Measurements from ENCODE around the gene NPHP4. TPM values are rescaled to one million over a fixed set of nuclear protein-coding genes. Genes with fewer than 3 reads are reported as not detected.
A peak's percentile ranks its signal among the peaks of the same experiment; 100 is the strongest.

The NPHP4 gene
- total and polyA plus RNA-seq, 9 donors: 1.9 to 6.4 (median 4.2) TPM

DNA sequence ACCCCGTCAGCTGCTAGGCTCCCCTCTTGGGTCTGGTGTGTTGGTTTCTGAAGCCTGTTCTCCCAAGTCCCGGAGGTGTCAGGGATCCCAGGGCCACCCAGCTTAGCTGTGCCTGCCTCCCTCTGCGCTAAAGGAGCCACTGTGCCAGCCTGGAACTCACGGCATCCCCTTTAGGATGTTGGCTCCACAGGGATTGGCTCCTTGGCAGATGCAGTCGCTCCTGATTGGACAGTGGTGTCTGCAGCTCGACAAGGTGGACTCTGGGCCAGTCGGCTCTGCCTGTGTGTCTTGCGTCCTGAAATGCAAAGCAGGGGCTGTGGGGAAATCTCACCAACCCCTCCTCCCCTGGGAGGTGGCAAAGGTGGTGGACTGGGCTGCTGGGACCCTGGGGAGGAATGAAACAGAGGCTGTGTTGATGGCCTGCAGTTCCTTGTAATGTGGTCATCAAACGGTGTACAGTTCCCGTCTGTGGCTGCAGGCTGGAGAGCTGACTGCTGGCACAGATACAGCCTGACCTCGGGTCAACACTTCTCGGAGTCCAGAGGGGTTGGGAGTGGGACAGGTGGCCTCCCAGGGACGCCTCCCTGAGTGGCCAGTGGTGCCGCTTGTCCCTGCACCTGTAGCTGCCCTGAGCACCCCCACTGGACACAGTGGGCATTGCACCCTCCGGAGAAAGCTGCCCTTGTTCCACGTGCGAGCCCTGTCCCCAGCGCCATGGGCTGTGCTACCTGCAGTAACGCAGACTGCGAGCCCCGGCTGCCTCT lies 41.9 kb upstream of the NPHP4 start:
- no peak overlapping the region for H3K27ac ChIP-seq (ENCODE audit: low read length)
- no peaks in the 10 kb centered on the region for H3K9me3 ChIP-seq (replicated peaks; ENCODE audit: control insufficient read depth, low read depth, low read length)
- no peaks in the 10 kb centered on the region for H3K36me3 ChIP-seq (ENCODE audit: control insufficient read depth, insufficient read depth, low read length)
- 21% methylated on average over 17 of the region's 21 CpGs for WGBS (ENCODE audit: insufficient coverage)
- H3K4me3 ChIP-seq (ENCODE audit: low read length): no peak overlapping the region
- H3K27me3 ChIP-seq (ENCODE audit: control insufficient read depth, insufficient read depth, low read length): peaks cover 11% of the 10 kb centered on the region
- peak; percentile 26 for DNase-seq
- no peaks in the 10 kb centered on the region for H3K4me1 ChIP-seq (ENCODE audit: control insufficient read depth, insufficient read depth, low read length)

DNA sequence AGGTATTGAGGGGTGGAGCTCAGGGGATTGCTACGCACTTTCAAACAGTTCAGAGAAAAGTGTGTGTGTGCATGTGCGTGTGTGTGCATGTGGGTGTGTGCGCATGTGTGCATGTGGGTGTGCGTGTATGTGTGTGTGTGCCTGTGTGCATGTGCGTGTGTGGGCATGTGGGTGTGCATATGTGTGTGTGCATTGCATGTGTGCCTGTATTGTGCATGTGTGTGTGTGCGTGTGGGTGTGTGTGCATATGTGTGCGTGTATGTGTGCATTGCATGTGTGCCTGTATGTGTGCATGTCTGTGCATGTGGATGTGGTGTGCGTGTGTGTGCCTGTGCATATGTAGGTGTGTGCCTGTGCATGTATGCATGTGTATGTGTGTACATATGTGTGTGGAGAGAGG lies 40.9 kb upstream of the NPHP4 start:
- Histone ChIP-seq H3K36me3 (ENCODE audit: control insufficient read depth, insufficient read depth, low read length) (no peaks in the 10 kb centered on the region), H3K4me3 (ENCODE audit: low read length) (no peak overlapping the region), H3K27ac (ENCODE audit: low read length) (no peak overlapping the region), H3K9me3 (replicated peaks; ENCODE audit: control insufficient read depth, low read depth, low read length) (no peaks in the 10 kb centered on the region), H3K4me1 (ENCODE audit: control insufficient read depth, insufficient read depth, low read length) (no peaks in the 10 kb centered on the region), H3K27me3 (ENCODE audit: control insufficient read depth, insufficient read depth, low read length) (peaks cover 11% of the 10 kb centered on the region)
- WGBS (ENCODE audit: insufficient coverage): 88% methylated on average over 8 of the region's 8 CpGs
- DNase-seq: no peak

DNA sequence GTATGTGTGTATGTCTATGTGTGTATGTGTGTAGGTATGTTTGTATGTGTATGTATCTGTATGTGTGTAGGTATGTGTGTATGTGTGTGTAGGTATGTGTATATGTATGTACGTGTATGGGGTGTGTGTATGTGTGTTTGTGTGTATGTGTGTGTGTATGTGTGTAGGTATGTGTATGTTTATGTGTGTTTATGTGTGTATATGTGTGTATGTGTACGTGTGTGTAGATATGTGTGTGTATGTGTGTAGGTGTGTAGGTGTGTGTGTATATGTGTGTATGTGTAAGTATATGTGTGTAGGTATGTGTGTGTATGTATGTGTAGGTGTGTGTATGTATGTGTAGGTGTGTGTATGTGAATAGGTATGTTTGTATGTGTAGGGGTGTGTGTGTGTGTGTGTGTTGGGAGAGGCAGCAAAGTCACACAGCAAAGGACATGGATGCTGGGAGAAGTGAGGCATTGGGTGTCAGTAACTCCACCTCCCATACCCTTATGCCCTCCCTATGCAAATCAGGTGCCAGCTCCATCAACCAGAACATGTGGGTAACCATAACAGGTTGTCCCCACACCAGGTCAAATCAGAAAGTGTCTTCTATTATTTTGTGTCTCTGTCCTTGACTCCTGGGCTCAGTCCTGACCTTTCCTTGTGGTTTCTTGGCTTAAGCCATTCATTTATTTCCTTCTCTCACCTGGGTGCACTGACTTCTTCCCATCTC lies 38.5 kb upstream of the NPHP4 start:
- WGBS (ENCODE audit: insufficient coverage): 93% methylated on average over 2 of the region's 2 CpGs
- Histone ChIP-seq H3K4me1 (ENCODE audit: control insufficient read depth, insufficient read depth, low read length) (peaks cover 5% of the 10 kb centered on the region), H3K36me3 (ENCODE audit: control insufficient read depth, insufficient read depth, low read length) (no peaks in the 10 kb centered on the region), H3K27me3 (ENCODE audit: control insufficient read depth, insufficient read depth, low read length) (peaks cover 22% of the 10 kb centered on the region), H3K27ac (ENCODE audit: low read length) (no peak overlapping the region), H3K9me3 (replicated peaks; ENCODE audit: control insufficient read depth, low read depth, low read length) (no peaks in the 10 kb centered on the region), H3K4me3 (ENCODE audit: low read length) (no peak overlapping the region)
- DNase-seq: no peak

DNA sequence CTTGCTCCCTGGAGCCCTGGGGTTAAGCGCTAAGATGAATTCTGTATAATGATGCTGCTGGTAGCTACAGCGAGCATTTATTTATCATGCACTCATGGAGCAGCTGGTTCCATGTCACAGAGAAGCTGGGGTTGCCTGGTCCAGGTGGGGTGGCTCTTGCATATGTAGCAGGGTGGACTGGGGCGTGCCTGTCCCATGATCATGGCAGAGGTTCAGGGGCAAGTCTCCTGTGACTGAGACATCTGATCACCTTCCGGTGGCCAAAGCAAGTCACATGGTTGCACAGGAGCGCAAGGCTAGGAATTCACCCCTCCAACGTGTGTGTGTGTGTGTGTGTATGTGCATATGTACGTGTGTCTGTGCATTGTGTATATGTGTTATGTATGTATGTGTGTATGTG lies 37.9 kb upstream of the NPHP4 start:
- H3K36me3 ChIP-seq (ENCODE audit: control insufficient read depth, insufficient read depth, low read length): no peaks in the 10 kb centered on the region
- no peak for DNase-seq
- H3K27ac ChIP-seq (ENCODE audit: low read length): no peak overlapping the region
- H3K9me3 ChIP-seq (replicated peaks; ENCODE audit: control insufficient read depth, low read depth, low read length): no peaks in the 10 kb centered on the region
- peaks cover 25% of the 10 kb centered on the region for H3K27me3 ChIP-seq (ENCODE audit: control insufficient read depth, insufficient read depth, low read length)
- peaks cover 9% of the 10 kb centered on the region for H3K4me1 ChIP-seq (ENCODE audit: control insufficient read depth, insufficient read depth, low read length)
- 45% methylated on average over 7 of the region's 7 CpGs for WGBS (ENCODE audit: insufficient coverage)
- no peak overlapping the region for H3K4me3 ChIP-seq (ENCODE audit: low read length)

DNA sequence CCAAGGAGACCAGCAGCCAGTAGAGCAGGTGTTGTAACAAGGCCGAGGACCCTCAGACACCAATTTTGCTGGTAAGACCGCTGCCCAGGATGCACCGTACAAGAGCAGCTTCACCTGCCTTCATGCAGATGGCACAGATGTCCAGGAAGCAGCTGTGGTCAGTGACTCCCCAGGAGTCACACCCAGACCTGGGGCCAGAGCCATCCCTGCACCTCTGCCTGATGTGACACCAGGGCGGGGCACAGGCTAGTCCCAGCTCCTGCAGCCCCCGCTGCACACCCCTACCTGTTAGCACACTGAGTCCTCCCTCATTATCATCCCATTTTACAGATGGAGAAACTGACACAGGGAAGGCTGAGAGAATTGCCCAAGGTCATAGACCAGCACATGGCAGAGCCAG lies 37.1 kb upstream of the NPHP4 start:
- H3K4me3 ChIP-seq (ENCODE audit: low read length): no peak overlapping the region
- 94% methylated on average over 3 of the region's 5 CpGs for WGBS (ENCODE audit: insufficient coverage)
- H3K4me1 ChIP-seq (ENCODE audit: control insufficient read depth, insufficient read depth, low read length): peaks cover 9% of the 10 kb centered on the region
- no peaks in the 10 kb centered on the region for H3K36me3 ChIP-seq (ENCODE audit: control insufficient read depth, insufficient read depth, low read length)
- no peaks in the 10 kb centered on the region for H3K9me3 ChIP-seq (replicated peaks; ENCODE audit: control insufficient read depth, low read depth, low read length)
- H3K27me3 ChIP-seq (ENCODE audit: control insufficient read depth, insufficient read depth, low read length): peaks cover 25% of the 10 kb centered on the region
- no peak overlapping the region for H3K27ac ChIP-seq (ENCODE audit: low read length)
- DNase-seq: no peak

DNA sequence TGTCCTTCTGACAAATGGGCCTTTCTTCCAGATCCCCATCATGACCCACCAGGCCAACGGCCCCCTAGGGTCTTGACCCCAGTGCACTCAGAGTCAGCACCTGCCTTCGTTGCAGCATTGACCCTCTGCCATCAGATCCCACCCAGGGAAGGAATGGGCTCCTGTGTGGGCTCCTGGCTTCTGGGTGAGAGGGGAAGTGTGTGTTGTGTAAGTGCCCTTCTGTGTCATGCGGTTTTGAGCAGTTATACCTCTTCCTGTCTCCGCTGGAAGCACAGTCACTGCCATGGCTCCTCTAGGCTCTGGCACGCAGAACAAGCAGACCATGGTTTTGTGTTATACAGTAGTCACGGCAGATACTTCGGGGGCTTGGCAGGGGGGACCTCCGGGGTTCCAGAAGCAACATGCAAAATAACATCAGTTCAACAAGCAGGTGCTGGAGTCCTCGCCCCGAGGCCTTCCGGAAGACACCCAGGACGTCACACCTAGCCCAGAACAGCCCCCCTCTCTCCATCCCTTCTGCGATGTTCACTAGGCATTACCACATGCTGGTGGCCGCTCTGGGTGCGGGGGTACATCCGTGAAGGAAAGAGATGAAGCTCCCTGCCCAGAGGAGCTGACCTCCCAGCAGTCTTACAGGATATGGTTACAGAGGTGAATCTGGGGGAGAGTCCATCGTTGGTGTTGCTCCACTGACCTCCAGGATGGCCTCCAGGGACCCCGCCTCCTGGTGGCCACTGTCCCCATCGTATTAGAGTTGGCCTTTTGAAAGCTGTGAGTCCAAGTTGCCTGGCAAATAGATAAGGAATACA lies 36.0 kb upstream of the NPHP4 start:
- peak overlapping the region; percentile 13 for H3K27ac ChIP-seq (ENCODE audit: low read length)
- peak; percentile 45 for DNase-seq
- peaks cover 25% of the 10 kb centered on the region for H3K27me3 ChIP-seq (ENCODE audit: control insufficient read depth, insufficient read depth, low read length)
- H3K4me3 ChIP-seq (ENCODE audit: low read length): no peak overlapping the region
- no peaks in the 10 kb centered on the region for H3K9me3 ChIP-seq (replicated peaks; ENCODE audit: control insufficient read depth, low read depth, low read length)
- 83% methylated on average over 14 of the region's 19 CpGs for WGBS (ENCODE audit: insufficient coverage)
- H3K36me3 ChIP-seq (ENCODE audit: control insufficient read depth, insufficient read depth, low read length): no peaks in the 10 kb centered on the region
- H3K4me1 ChIP-seq (ENCODE audit: control insufficient read depth, insufficient read depth, low read length): peaks cover 9% of the 10 kb centered on the region

DNA sequence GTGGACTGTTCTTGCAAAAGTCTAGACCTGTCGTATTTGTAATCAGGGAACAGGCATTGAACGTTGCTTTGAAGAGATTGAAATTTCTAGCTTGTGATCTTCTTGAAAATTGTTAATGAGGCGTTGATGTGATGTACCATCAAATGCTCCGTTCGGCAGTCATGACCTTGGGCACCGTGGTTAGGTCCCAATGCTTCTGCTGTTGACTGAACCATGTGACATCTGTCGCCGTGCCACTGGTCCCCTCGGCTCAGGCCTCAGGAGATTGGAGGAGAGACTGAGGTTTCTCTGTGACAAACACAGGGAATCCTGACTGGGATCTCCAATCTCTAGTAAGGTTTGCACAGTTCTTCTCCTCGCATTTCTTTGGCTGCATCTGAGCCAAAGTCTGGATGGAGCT lies 35.4 kb upstream of the NPHP4 start:
- H3K27ac ChIP-seq (ENCODE audit: low read length): no peak overlapping the region
- 78% methylated on average over 10 of the region's 10 CpGs for WGBS (ENCODE audit: insufficient coverage)
- DNase-seq: no peak
- no peaks in the 10 kb centered on the region for H3K36me3 ChIP-seq (ENCODE audit: control insufficient read depth, insufficient read depth, low read length)
- no peaks in the 10 kb centered on the region for H3K9me3 ChIP-seq (replicated peaks; ENCODE audit: control insufficient read depth, low read depth, low read length)
- H3K4me1 ChIP-seq (ENCODE audit: control insufficient read depth, insufficient read depth, low read length): peaks cover 9% of the 10 kb centered on the region
- H3K27me3 ChIP-seq (ENCODE audit: control insufficient read depth, insufficient read depth, low read length): peaks cover 25% of the 10 kb centered on the region
- no peak overlapping the region for H3K4me3 ChIP-seq (ENCODE audit: low read length)

DNA sequence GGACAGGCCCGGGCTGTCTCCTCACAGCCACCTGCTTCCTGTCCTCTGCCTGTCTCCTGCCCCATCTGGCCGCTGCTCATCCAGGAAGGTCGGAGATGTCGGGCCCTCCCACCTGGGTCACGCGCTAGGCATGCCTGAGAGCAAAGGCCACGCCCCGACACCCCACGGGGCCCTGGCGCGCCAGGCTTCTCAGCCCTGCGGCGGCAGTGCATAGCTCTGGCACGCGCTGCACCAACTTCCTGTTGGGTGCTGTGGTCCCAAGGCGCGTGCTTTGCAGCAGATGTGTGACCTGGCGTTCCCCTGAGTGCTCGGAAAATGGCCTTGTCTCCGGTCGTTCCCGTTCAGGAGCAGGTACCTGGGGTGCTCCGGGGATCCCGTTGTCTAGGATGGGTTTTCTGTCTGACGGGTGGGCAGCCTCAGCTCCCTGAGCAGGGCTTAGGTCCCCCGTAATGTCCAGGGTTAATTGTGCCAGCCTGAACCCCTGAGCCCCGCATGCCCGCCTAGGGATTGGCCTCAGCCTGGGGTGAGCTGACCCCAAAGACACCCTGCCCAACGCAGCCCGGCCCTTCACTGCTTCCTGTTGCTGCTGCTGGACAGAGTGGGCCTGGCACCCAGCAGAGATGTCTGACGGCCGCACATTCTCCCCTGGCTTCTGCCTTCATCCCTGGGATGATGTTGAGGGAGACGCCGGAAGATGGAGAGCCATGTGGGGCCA lies 34.0 kb upstream of the NPHP4 start:
- Histone ChIP-seq H3K4me1 (ENCODE audit: control insufficient read depth, insufficient read depth, low read length) (peaks cover 9% of the 10 kb centered on the region), H3K36me3 (ENCODE audit: control insufficient read depth, insufficient read depth, low read length) (no peaks in the 10 kb centered on the region), H3K27me3 (ENCODE audit: control insufficient read depth, insufficient read depth, low read length) (peaks cover 25% of the 10 kb centered on the region), H3K4me3 (ENCODE audit: low read length) (peak overlapping the region; percentile 10), H3K9me3 (replicated peaks; ENCODE audit: control insufficient read depth, low read depth, low read length) (no peaks in the 10 kb centered on the region), H3K27ac (ENCODE audit: low read length) (no peak overlapping the region)
- WGBS (ENCODE audit: insufficient coverage): 30% methylated on average over 34 of the region's 34 CpGs
- peak; percentile 66 for DNase-seq

DNA sequence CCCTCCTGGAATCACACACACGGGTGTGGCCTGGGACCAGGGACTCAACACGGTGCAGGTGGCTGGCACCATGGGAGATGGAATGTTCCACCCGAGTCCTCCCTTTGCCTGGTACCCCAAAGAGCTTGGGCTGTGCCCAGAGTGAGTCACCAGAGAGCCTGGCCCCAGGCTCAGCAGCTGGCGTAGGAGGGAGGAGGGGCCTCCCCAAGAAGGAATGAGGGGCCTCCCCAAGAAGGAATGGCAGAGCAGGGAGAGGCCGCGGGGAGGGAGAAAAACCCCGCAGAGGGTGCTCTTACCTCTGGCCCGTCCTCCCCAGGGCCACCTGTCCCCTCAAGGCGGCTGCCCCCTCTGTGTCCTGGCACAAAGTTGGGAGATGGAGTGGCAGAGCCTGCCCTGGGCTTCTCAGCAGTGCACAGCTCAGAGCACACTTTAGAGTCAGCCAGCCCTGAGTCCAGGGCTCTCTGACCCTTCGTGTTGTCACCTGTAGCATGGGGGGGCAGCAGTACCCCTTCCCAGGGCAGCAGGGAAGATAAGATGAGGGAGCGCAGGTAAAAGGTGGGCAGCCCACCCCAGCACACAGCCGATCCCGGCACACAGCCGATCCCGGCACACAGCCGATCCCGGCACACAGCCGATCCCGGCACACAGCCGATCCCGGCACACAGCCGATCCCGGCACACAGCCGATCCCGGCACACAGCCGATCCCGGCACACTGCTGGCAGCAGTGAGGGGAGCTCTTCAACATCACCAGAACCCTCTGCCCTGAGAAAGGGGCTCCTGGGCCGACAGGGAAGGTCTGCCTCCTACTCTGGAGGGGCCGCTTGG lies 33.3 kb upstream of the NPHP4 start:
- no peaks in the 10 kb centered on the region for H3K9me3 ChIP-seq (replicated peaks; ENCODE audit: control insufficient read depth, low read depth, low read length)
- H3K4me3 ChIP-seq (ENCODE audit: low read length): no peak overlapping the region
- H3K36me3 ChIP-seq (ENCODE audit: control insufficient read depth, insufficient read depth, low read length): no peaks in the 10 kb centered on the region
- H3K27me3 ChIP-seq (ENCODE audit: control insufficient read depth, insufficient read depth, low read length): peaks cover 25% of the 10 kb centered on the region
- WGBS (ENCODE audit: insufficient coverage): 42% methylated on average over 18 of the region's 29 CpGs
- no peak overlapping the region for H3K27ac ChIP-seq (ENCODE audit: low read length)
- H3K4me1 ChIP-seq (ENCODE audit: control insufficient read depth, insufficient read depth, low read length): peaks cover 9% of the 10 kb centered on the region
- DNase-seq: no peak

Measured in muscle of leg (tissue), 11 donors.